Lower lobe of right lung (tissue), 2 donors: ENCODE results near the gene SLC6A3. TPM values are rescaled to one million over a fixed set of nuclear protein-coding genes. Genes with fewer than 3 reads are reported as not detected.

ENCODE experiments used
- ATAC-seq, 2 donors: fragments of 200-7000 bp; cut with Tn5 transposase; one replicate each; pipeline ENCODE4 v1.9.1; 2020 to 2022; ENCODE audit warnings: mild to moderate bottlenecking in 2 of 2, moderate library complexity in 2 of 2
- DNase-seq: peaks from one replicate; pipeline ENCODE4 v3.0.0-alpha.2; 2020
- H3K27ac ChIP-seq: fragments of 200-600 bp; one replicate; pipeline ENCODE4 v1.8.0; 2022
- H3K27me3 ChIP-seq: fragments of 200-600 bp; one replicate; pipeline ENCODE4 v1.8.0; 2022; ENCODE audit warnings: low read depth
- H3K36me3 ChIP-seq: fragments of 200-600 bp; one replicate; pipeline ENCODE4 v1.8.0; 2022; ENCODE audit warnings: mild to moderate bottlenecking
- H3K4me1 ChIP-seq: fragments of 200-600 bp; one replicate; pipeline ENCODE4 v1.8.0; 2022
- H3K4me3 ChIP-seq: fragments of 200-600 bp; one replicate; pipeline ENCODE4 v1.8.0; 2022; ENCODE audit warnings: mild to moderate bottlenecking
- H3K9me3 ChIP-seq: fragments of 200-600 bp; one replicate; pipeline ENCODE4 v1.8.0; 2022
- intact Hi-C: fragments of 100-400 bp; cut with DNase I; formaldehyde crosslinking; loops from one replicate; pipeline ENCODE4 v1.11.0; 2022
- total RNA-seq: library from RNA; stranded (reverse); fragmentation: NEBNext Ultra II Directional; extraction: Animal tissue kit (Norgen Biotek cat#: 25700); gene quantifications from one replicate; pipeline ENCODE4 v1.2.1, GENCODE V29; 2021
- TF ChIP-seq, protein P1 (sequence below): fragments of 200-600 bp; IDR thresholded peaks from one replicate; pipeline ENCODE4 v1.8.0; 2022; ENCODE audit warnings: antibody characterized with exemption, mild to moderate bottlenecking
- donor health status: DM: no; HTN: yes; CAD: no; lungs with severe emphysema.

Gene SLC6A3
- total RNA-seq, 1 donor from 2014 or later = 0.12 TPM

DNA sequence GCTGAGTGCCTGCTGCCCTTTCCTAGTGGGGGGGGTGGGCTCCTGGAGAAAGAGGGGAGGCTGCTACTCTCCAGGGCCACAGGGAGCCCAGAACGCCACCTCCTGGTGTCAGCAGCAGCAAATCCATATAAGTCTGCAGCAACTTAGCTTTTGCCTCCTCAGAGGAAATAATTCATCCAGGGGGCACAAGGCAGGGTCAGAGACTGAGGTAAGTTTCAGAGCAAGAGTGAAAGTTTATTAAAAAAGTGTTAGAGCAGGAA lies 96.3 kb downstream of the SLC6A3 start:
- H3K36me3 ChIP-seq = no peaks in the 10 kb centered on the region
- TF ChIP-seq, protein P1, sequence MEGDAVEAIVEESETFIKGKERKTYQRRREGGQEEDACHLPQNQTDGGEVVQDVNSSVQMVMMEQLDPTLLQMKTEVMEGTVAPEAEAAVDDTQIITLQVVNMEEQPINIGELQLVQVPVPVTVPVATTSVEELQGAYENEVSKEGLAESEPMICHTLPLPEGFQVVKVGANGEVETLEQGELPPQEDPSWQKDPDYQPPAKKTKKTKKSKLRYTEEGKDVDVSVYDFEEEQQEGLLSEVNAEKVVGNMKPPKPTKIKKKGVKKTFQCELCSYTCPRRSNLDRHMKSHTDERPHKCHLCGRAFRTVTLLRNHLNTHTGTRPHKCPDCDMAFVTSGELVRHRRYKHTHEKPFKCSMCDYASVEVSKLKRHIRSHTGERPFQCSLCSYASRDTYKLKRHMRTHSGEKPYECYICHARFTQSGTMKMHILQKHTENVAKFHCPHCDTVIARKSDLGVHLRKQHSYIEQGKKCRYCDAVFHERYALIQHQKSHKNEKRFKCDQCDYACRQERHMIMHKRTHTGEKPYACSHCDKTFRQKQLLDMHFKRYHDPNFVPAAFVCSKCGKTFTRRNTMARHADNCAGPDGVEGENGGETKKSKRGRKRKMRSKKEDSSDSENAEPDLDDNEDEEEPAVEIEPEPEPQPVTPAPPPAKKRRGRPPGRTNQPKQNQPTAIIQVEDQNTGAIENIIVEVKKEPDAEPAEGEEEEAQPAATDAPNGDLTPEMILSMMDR = no peak
- H3K4me3 ChIP-seq = no peak overlapping the region
- H3K4me1 ChIP-seq = peaks cover 15% of the 10 kb centered on the region
- no peaks in the 10 kb centered on the region for H3K27me3 ChIP-seq
- intact Hi-C loops = no loop called here
- no peaks in the 10 kb centered on the region for H3K9me3 ChIP-seq
- ATAC-seq = no peak
- H3K27ac ChIP-seq = no peak overlapping the region
- DNase-seq = no peak

DNA sequence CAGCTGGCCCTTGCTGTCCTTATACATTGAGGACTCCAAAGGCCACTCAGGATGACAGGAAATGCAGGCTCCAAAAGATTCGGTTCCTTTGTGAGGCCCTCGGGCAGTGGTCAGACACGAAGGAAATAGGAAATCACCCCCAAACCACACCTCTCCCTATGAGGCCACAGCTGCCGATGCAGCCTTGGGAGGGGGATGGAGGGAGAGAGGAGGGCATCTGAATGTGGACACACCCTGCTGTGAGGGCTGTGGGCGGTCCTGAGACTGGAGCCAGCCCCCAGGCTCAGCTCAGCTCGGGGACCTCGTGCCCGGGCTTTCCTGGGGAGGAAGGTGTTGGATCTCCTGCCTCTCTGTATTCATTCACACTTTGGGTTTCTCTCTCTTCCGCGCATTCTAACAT lies 97.7 kb downstream of the SLC6A3 start:
- ATAC-seq (no peak), DNase-seq (no peak)
- no peak overlapping the region for H3K27ac ChIP-seq
- no peaks in the 10 kb centered on the region for H3K9me3 ChIP-seq
- TF ChIP-seq, protein P1 = no peak
- no peak overlapping the region for H3K4me3 ChIP-seq
- peaks cover 4% of the 10 kb centered on the region for H3K36me3 ChIP-seq
- intact Hi-C loops = no loop called here
- H3K27me3 ChIP-seq = no peaks in the 10 kb centered on the region
- H3K4me1 ChIP-seq = peaks cover 28% of the 10 kb centered on the region

DNA sequence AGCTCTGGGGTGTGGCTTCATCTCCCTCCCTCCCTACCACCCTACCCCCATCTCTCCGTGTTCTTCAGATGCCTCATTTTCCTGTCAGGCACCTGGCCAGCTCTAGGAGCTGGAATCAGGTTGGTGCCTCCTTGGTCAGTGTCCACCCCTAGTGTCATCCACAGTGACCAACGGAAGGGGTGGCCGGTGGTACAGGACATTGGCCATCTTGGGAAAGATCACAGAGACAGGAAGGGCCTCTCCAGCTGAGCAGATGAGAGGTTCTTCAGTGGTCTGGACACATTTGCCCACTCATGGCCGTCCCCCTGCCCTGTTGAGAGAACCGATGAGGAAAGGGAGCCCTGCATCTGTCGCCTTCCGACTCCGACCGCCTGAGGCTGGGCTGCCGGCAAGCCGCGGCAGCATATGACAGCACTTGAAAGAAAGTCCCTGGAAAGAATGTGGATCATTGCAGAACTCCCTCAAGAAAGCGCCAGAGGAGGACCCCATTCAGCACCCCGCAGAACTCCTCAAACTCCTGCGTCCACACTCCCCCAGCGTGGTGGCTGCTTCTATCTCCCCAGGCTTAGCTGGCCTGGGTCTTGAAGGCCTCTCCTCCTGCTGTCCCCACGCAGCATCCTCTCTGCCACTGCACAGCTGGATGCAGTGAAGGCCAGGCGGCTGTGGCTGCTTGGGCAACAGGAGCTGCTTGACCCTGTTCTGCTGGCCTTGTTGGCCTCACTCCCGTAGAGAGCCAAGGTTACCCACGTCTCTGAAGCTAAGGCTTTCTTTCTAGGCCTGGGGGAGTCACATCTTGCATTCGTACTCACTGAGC lies 98.4 kb downstream of the SLC6A3 start:
- peaks cover 11% of the 10 kb centered on the region for H3K36me3 ChIP-seq
- ATAC-seq = no peak

GRCh38 chr5:1345876-1346626 lies 99.2 kb downstream of the SLC6A3 start:
- no peak for DNase-seq
- peak overlapping the region; percentile 92 for H3K27ac ChIP-seq
- TF ChIP-seq, protein P1 = no peak
- no peaks in the 10 kb centered on the region for H3K9me3 ChIP-seq
- H3K27me3 ChIP-seq = no peaks in the 10 kb centered on the region
- intact Hi-C loops = no loop called here
- peaks cover 19% of the 10 kb centered on the region for H3K36me3 ChIP-seq
- H3K4me1 ChIP-seq = peaks cover 35% of the 10 kb centered on the region
- no peak for ATAC-seq
- peak overlapping the region; percentile 94 for H3K4me3 ChIP-seq

More for the DNA sequence above, 98.4 kb downstream of the SLC6A3 start:
- Histone ChIP-seq H3K9me3 (no peaks in the 10 kb centered on the region), H3K27ac (no peak overlapping the region), H3K4me3 (no peak overlapping the region), H3K27me3 (no peaks in the 10 kb centered on the region), H3K4me1 (peaks cover 35% of the 10 kb centered on the region)
- intact Hi-C loops = no loop called here
- DNase-seq = no peak
- TF ChIP-seq, protein P1 = no peak

DNA sequence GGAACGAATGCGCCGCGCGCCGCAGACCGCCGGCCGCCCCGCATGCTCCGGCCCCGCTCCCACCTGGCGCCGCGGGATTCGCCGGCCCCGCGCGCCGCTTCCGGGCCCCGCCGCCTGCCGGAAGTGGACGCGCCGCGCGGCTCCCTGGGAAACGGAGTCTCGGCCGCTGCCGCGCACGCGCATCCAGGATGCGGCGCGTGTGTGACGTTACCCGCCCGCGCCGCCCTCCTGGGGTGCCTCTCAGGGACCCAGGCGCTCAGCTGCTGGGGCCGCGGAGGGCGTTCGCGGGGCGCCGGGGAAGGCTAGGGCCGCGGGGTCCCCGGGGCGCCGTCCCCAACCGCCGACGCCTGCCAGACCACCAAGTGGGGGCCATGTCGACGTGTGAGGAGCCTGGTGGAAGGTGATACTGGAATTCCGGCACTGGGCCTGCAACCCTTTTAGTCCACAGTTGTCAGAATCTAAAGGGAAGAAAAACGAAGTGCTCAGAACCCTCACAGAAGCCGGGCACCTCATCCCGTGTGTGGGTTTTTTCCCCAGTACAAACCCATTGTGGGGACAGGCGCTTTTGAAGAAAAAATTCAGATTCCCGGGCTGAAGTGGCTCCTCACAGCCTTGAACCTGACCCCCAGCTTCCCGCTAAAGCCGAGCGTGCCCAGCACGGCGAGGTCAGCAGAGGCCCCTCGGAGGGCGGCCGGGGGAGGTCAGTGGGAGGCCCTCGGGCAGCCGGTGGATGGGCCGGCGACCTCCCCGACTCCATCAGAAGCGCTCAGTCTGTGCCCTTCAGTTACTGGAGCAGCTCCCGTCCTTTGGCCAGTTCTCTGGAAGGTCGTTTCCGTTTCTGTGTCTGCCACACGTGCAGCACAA lies 100.0 kb downstream of the SLC6A3 start, which contains the start of gene CLPTM1L:
CLPTM1L (minus strand) TSS at position 125 of the 864 bp plus-strand sequence. CDS start 258 bp downstream, outside the sequence.
- peak; percentile 92 for DNase-seq
- TF ChIP-seq, protein P1 = no peak
- H3K4me3 ChIP-seq = peak within 1 kb of the TSS; percentile 94
- H3K9me3 ChIP-seq = no peaks in the 10 kb centered on the region
- intact Hi-C loops = no loop called here
- peak within 1 kb of the TSS; percentile 92 for H3K27ac ChIP-seq
- peaks cover 35% of the 10 kb centered on the region for H3K4me1 ChIP-seq
- peak; percentile 92 to 94 for ATAC-seq
- no peaks in the 10 kb centered on the region for H3K27me3 ChIP-seq
- peaks cover 28% of the 10 kb centered on the region for H3K36me3 ChIP-seq
